Epithelial cell of prostate (primary cell): ENCODE results near the gene YARS1.

Source experiments
- DNase-seq: peaks from one replicate; pipeline ENCODE4 v3.0.0-alpha.2; 2011; ENCODE audit warnings: low read depth, low spot score
- H3K27ac ChIP-seq: fragments of 450-650 bp; 2 replicates; pipeline ENCODE4 v1.5.1; 2017; ENCODE audit warnings: mild to moderate bottlenecking

Gene YARS1

GRCh38 chr1:32749332-32749731, 67.8 kb downstream of the YARS1 start:
- H3K27ac ChIP-seq = no peak overlapping the region
- no peak for DNase-seq

- H3K27ac ChIP-seq = no peak overlapping the region
- no peak for DNase-seq
These were observed 68.2 kb downstream of the YARS1 start for GRCh38 chr1:32748926-32749325.

GRCh38 chr1:32748348-32748747, 68.8 kb downstream of the YARS1 start:
- no peak for DNase-seq
- H3K27ac ChIP-seq = no peak overlapping the region

- H3K27ac ChIP-seq = no peak overlapping the region
- no peak for DNase-seq
These were observed 71.0 kb downstream of the YARS1 start for GRCh38 chr1:32746130-32746529.

GRCh38 chr1:32744071-32744425, 73.1 kb downstream of the YARS1 start:
- peak overlapping the region; percentile 93 for H3K27ac ChIP-seq
- no peak for DNase-seq

GRCh38 chr1:32743380-32744070, 73.6 kb downstream of the YARS1 start:
- no peak for DNase-seq
- H3K27ac ChIP-seq = peak overlapping the region; percentile 93

- peak overlapping the region; percentile 93 for H3K27ac ChIP-seq
- no peak for DNase-seq
These were observed 74.2 kb downstream of the YARS1 start for GRCh38 chr1:32742956-32743355.

GRCh38 chr1:32742199-32742947, 74.8 kb downstream of the YARS1 start:
- H3K27ac ChIP-seq = peak overlapping the region; percentile 93
- DNase-seq = no peak

- DNase-seq = no peak
- peak overlapping the region; percentile 93 for H3K27ac ChIP-seq
These were observed 75.6 kb downstream of the YARS1 start for GRCh38 chr1:32741413-32742198.

- no peak for DNase-seq
- peak overlapping the region; percentile 93 for H3K27ac ChIP-seq
These were observed 76.1 kb downstream of the YARS1 start for GRCh38 chr1:32741059-32741412.

- no peak for DNase-seq
- no peak overlapping the region for H3K27ac ChIP-seq
These were observed 80.1 kb downstream of the YARS1 start for GRCh38 chr1:32736812-32737791.

GRCh38 chr1:32733582-32734321, 83.4 kb downstream of the YARS1 start:
- DNase-seq = no peak

GRCh38 chr1:32729254-32730046, 87.7 kb downstream of the YARS1 start:
- H3K27ac ChIP-seq = peak overlapping the region; percentile 35
- DNase-seq = no peak

More at GRCh38 chr1:32733582-32734321, 83.4 kb downstream of the YARS1 start:
- no peak overlapping the region for H3K27ac ChIP-seq

GRCh38 chr1:32728413-32729077, 88.6 kb downstream of the YARS1 start:
- no peak for DNase-seq
- no peak overlapping the region for H3K27ac ChIP-seq

- no peak for DNase-seq
- H3K27ac ChIP-seq = no peak overlapping the region
These were observed 89.3 kb downstream of the YARS1 start for GRCh38 chr1:32727876-32728275.

- no peak for DNase-seq
- H3K27ac ChIP-seq = peak overlapping the region; percentile 55
These were observed 91.6 kb downstream of the YARS1 start for GRCh38 chr1:32725615-32725982.
